Stimulated activated CD4-positive, alpha-beta T cell treated with anti-CD3 and anti-CD28 coated beads, Interleukin-12 subunit alpha, Interleukin-12 subunit beta, amount 100 ng/mL, for 48 hours (primary cell): ENCODE measurements around the gene RFNG.

ENCODE experiments used
- DNase-seq, 3 donors: peaks; one replicate each; pipeline ENCODE4 v3.0.0-alpha.2; 2020; ENCODE audit warnings: low read depth in 2 of 3, low spot score in 1 of 3

RFNG gene, protein sequence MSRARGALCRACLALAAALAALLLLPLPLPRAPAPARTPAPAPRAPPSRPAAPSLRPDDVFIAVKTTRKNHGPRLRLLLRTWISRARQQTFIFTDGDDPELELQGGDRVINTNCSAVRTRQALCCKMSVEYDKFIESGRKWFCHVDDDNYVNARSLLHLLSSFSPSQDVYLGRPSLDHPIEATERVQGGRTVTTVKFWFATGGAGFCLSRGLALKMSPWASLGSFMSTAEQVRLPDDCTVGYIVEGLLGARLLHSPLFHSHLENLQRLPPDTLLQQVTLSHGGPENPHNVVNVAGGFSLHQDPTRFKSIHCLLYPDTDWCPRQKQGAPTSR

DNA sequence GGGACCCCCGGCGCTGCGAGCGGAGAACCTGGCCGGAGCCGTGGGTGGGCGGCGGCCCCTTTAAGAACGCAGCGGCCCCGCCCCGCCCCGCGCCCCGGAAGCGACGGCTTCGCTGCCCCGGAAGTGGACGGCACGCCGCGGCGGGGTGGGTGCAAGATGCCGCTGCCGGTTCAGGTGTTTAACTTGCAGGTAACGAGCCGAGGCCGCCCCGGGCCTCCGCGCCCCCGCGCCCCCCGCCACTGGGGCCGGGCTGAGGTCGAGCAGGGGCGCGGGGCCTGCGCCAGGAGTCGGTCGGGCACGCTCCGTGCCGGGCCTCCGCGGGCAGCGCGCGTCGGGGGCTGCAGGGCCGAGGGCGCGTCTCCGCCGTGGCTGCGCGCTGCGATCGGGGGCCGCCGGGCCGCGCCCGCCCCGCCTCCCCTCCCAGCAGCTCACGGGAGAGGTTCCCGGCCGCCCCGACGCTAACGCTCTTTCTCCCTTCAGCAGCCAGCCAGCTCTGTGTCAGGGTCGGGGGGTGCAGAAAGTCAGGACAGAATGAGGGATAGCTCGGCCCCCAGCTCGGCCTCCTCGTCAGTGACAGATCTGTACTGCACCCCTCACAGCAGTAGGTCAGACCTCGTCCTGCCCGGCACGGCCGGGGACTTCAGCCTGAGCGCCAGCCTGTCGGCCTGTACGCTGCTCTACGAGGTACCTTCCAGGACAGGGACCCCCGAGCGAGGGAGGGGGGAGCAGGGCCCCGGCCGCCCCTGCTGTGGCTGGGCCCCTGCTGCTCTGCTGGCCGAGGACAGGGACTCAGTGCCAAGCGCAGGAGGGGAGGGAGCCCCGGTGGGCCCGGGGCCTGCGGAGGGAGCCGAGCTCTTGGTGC, at the start of gene RFNG, which contains the start of gene GPS1:
Gene RFNG (minus strand): TSS at position 36 of the 862 bp plus-strand sequence. CDS start 45 bp downstream, outside the sequence.
Gene GPS1 (plus strand): TSS at position 123 of the 862 bp plus-strand sequence. CDS start 34 bp downstream, at position 157.
- DNase-seq = peak; percentile 53 to 81 (median 67)

DNA sequence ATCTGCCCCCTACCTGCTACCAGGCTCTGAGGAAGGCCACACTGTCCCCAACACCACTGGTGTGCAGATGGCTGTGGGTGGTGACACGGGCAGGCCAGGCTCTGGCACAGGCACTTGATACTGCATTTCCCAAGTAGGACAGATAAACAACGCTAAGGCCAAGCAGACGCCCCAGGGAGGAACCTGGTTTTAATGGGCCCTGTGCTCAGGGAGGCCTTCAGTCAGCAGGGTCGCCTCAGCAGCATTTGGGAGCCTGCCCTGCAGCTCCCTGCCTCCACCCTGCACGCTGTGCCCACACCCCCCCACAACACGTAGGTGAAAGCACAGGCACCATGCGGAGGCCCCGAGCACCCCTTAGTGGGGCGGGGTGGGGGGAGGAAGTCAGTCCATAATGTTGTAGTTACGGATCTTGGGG, 49.7 kb upstream of the RFNG start:
- no peak for DNase-seq

DNA sequence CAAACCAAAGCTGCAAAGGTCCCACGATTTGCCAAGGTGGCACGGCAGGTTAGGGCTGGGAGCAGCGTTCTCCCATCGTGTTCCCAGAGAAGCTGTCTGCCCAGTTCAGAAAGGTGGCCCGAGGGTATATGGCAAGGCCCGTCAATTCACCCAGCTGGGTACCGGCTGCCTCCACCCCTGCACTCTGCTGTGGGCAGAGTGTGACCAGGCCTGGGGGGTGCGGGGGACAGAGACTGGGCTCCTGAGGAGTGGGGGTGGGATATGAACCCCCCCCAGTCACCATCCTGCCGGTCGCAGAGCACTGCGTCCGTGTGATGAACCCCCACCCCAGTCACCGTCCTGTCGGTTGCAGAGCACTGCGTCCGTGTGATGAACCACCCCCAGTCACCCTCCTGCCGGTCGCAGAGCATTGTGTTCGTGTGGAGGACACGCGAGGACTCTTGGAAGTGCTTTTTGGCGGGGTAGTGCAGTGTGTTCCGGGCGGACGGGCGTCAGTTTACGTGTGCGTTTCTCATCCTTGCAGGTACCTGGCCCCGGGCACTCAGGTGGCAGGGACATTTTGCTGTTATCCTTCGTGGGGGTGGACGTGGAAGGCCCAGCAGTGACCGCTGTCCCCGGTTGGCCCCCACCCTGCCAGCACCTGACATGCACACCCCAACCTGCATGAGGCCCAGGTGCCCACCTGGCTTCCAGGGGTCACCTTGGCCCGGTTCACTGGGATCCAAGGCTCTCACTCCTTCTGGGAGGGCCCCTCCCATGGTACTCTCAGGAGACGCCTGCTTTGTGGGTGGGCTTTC, 49.1 kb upstream of the RFNG start:
- no peak for DNase-seq

DNA sequence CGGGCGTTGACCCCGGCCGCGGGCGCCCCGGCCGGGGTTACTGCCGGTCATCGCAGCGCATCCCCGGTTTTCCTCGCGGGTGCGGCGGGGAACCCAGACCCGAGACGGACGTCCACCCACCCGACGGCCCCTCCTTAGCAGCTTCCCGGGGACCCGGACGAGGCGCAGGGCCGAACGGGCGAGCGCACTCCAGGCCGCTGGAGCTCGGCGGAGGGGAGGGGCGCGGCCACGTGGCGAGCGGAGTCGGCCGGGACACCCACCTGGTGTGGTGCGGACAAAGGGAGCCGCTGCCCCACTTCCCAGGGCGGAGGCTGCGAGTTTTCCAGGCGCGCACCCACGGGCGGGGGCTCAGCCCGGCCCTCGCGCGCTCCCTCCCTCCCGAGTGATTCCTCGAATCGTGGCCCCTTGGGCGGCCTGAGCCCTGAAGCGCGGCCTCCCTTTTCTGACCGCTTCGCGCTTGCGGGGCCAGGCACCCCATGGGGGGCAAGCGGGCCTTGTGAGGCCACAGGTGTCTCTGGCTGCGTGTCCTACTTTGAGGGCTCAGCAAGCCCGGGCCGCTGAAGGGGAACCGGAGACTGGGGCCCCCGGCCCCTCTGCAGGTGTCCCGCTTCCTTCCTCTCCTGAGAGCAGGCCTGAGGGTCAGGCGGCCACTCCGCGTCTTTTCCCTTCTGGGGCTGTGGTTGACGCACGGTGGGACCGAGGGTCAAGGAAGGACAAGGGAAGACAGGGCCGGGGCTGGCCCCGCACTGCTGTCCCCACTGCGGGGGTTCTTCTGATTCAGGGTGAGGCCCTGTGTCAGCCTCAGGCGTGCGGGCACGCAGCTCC, 47.5 kb upstream of the RFNG start:
- DNase-seq = no peak

DNA sequence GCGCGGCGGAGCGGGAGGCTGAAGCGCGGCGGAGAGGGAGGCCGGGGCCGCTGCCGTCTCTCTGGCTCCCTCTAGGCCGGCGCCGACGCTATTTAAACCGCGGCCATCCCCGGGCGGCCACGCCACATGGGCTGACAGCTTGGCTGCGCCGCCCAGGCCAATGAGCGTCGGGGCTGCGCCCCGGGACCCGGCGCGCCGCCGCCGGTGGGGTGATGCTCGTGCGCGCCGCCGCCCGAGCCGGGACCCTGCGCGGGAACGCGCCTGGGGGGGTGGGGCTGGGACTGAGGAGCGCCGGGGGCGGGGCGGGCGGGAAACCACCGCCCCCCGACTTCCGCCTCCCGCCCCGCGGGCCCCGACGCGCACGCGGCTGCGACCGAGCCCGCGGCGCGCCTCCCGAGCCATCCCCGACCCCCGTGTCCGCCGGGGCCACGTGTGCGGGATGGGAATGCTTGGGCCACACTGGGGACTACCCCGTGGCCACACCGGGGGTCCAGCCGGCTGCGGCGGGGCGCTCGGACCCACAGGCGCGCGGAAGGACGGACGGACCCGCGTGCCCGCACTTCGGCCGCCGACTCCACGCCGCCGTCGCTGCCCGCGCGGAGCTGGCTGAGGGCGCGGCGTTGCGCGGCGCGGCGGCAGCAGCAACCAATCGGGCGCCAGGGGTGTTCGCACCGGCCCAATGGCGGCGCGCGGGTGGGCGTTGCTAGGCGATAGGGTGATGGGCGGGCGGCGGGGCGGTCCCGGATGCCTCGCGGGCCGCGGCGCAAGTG, 46.7 kb upstream of the RFNG start, which contains the start of gene FASN:
Gene FASN (minus strand): TSS at position 68 of the 770 bp plus-strand sequence. CDS start 1,791 bp downstream, outside the sequence.
- peak; percentile 87 to 95 (median 89) for DNase-seq

DNA sequence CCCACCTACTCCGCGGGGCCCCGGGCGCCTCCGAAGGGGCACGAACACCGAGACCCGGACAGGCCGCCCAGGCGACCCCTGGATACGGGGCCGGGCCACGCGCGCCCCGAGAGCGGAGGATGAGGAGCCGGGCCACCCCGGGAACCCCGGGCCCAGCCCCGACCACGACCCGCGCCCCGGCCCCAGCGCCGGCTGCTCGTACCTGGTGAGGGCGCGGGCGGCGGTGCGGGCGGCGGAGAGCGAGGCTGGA, 46.2 kb upstream of the RFNG start:
- DNase-seq = no peak

DNA sequence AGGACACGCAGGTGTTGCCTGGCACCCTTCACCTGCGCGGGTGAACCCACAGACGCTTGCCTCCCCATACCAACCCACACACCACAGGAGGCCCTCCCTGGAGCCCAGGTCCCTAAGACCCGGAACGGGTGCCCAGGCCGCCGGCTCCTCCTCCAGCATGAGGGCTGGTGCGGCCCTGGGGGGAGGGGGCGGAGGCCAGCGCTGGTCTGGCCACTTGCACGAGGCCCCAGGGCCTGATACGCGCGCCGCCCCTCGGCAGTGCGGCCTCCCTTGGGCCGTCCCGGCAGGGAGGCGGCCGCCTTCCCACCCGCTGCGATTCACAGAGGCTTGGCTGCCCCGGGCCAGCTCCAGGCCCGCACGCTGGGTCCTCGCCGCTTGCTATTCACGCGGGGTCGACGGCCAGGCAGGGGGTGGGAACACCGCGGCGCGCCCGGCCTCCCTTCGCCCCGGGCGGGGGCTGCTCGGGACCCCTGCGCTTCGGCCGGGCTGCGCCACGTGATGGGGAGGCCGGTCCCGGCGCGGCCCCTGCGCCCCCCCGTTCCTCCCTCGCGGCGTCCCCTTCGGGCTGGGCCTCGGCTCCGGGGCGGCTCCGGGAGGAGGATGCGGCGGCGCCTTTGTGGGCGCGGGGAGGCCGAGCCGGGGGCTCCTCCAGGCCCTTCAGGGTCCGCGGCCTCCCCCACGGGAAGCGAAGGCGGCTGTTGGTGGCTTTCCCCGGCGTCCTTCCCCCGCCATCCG, 45.7 kb upstream of the RFNG start:
- DNase-seq = no peak

DNA sequence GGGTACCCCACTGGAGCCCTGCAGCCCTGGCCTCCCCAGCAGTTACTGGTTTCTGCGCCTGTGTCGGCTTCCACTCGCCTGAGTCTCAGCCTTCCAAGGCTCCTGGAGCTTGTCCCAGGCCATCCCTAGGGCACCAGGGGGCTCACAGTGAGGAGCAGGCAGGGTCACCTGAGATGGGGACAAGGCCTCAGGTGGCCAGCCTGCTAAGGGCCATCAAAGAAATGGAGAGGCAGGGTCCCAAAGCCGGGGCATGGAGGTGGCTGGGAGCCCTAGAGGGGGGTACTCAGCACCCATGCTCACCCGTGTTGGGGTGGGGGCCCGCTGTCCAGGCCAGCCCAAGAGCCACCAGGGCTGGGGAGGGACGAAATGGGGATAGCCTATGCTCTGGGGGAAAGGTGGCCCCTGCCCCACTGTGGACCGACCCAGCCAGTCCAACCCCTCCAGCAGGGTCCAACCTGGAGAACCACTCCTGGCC, 45.1 kb upstream of the RFNG start:
- DNase-seq = no peak

DNA sequence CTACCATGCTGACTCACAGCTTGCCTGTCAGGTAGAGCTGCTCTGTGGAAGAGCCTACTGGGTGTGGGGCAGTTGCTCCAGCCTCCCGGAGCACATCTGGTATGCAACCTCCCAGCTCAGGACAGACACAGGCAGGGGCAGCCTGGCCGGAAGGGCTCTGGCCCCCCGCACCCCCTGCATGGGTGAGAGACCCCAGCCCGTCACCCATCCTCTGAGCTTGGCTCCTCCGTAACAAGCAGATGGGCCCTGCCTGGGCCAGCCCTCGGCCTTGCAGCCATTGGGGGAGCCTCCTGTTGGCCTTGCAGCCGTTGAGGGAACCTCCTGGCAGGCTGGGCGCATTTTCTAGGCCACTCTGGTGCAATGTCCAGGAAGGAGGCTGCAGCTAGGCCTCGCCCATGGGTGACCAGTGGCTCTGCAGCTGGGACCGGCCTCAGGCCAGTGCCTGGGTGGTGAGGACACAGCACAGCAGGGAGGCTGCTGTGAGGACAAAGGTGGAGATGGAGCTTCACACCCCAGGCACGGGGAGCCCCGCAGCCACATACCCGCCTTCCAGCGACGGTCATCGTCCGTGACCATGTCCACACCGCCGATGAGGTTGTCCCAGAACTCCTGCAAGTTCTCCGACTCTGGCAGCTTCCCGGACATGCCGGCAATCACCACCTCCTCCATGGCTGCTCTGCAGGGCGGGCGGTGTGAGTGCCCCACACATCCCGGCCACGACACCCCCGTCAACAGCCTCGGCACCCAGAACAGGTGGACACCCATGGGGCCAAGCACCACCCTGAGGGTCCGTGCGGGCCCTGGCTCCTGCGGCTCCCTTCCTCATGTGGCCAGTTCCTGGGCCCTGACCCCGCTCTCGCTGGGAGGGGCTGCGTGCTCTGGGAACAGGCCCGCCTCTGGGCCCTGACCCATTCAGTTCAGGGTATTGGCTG, 44.4 kb upstream of the RFNG start:
- no peak for DNase-seq

DNA sequence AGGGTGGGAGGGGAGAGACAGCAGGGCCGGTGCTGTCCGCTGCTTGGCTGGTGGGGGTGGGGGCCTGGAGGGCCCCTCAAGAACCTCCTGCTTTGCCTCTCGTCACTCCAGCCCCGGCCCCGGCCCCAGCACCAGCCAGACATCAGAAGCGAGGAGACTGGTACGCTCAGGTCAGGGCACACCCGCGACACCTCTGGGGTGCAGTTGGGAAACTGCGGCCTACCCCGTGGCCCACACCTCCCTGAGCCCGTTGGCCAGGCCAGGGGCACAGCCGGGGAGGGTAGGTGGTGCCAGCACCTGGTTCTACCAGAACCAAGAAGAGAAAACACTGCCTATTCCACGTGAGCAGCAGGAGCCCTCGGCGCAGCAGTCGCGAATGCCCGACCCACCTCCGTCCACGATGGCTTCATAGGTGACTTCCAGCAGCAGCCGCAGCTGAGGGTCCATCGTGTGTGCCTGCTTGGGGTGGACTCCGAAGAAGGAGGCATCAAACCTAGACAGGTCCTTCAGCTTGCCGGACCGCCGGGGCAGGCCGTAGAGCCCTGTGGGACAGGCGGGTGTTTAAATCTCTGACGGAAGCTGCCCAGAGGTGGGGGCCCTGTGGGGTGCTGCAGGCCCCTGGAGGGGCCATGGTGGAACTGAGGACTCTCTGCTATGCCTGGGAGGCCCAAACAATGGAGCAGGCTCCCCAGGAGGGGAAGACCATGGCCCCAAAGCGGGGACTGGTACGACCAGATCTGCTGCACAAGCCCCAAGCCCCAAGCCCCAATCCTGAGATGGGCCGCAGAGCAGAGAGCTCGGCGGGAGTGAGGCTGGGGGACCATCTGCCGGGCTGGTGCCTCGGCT, 43.5 kb upstream of the RFNG start:
- no peak for DNase-seq

DNA sequence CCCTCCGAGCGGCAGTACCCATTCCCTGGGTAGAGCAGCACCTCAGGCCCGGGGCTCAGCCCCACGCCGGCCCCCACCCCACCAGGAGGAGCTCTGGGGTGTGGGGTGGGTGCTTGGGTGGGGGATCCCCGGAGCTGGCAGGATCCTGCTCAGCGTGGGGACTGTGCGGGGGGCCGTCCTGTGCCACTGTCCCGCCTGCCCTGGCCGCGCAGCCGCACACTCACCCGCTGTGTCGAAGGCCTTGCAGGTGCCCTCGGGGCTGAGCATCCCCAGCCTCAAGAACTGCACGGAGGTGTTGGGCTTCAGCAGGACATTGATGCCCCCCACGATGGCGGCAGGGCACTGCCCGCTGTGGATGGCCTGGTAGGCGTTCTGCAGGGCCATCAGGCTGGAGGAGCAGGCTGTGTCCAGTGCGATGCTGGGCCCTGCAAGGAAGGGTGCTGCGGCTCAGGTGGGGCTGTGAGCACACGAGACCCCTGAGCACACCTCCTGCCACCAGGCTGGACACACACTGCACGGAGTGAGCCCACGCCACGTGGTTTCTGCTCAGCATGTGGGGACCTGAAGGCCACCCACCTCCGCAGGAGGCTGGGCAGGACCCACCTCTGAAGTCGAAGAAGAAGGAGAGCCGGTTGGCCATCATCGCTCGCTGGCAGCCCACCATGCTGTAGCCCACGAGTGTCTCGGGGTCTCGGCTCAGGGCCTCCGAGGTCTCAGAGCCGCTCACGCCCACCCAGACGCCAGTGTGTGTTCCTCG, 41.6 kb upstream of the RFNG start:
- DNase-seq = no peak

DNA sequence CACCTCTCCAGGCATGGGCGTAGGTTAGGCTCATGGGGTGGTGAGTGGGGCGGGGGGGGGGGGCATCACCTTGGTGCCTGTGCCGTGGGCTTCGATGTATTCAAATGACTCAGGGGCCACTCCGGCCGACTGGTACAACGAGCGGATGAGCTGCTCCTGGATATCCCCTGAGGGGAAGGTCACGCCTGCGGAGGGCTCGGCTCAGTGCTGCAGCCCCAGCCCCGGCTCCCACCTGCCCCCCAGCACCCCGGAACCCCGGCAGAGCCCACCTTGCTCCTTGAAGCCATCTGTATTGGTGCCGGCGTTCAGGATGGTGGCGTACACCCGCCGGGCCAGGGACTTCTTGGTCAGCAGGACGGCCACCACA, 41.0 kb upstream of the RFNG start:
- DNase-seq = no peak

DNA sequence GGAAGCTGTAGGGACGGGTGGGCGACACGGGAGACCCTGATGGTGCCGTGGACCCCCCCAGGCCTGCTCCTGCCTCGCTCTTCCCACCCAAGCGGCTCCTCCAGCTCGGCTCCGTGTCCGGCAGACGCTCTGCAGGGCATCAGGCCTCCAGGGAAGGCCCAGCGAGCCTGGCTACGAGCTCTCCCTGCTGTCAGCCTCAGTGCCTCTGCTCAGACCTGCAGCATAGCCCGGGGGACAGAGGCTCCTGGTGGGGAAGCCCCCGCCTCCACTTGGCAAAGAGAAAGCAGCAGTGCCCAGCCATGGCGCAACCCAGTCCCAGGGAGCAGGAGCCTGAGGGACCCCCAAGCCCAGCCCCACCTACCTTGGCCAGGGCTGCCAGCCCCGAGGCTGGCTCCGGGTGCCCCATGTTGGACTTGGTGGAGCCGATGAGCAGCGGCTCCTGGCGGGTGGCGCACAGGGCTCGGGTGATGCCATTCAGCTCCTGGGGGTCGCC, 40.5 kb upstream of the RFNG start:
- DNase-seq = no peak

DNA sequence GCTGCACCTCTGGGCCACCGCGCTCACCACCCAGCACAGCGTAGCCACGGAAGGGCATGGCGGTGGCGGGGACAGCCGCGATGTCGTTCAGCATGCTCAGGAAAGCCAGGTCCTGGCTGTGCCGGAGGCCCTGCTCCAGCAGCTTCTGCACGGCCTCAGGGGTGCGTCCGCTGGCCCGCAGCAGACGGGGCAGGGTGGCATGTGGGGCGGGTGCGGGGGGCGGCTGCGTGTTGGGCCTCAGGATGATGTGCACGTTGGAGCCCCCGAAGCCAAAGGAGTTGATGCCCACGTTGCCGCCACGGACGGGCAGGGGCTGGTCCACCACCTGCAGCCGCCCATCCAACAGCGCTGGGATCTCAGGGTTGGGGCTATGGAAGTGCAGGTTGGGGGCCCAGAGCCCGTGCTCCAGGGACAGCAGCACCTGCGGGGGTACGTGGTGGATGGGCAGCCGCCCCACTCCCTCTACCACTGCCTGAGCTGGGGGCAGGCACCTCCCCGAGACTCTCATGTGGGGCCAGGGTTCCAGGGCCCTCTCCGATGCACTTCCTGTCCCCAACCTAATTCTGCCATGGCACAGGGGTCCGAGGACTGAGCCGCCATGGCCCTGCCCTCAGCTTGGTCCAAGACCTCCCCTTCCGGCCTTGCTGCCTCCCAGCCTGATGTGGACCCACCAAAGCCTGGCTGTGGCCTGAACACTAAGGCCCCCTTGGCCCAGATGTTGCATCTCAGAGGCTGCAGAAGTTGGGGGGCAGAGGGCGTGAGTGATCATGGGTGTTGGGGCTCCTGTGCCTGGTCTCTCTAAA, 39.9 kb upstream of the RFNG start:
- no peak for DNase-seq

DNA sequence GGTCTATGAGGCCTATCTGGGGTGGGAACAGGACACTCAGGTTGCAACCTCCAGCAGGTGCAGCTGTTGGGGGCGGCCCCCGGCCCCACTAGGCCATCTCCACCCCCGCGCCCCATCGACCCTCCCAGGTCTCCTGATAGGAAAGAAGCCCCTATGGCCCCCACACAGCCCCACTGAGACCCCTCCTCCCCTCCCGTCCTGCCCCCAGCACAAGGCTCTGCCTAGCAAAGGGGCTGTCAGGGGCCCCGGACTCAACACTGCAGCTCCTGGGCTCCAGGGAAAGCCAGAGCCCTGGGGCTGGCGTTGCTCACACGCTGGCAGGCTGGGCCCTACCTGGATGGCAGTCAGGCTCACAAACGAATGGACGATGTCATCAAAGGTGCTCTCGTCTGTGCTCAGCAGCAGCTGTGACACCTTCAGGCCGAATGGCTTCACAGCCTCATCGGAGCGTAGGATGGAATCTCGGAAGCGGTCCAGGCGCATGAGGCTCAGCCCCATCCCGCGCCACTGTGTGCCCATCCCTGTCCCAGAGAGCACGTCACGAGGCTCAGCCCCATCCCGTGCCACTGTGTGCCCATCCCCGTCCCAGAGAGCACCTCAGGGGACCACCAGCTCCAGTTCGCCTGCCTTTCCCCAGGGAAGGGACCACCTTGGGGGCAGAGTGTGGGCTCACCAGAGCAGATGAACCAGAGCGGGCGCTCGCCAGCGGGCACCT, 39.1 kb upstream of the RFNG start:
- DNase-seq = no peak
